ENCODE results near the gene CNN2.

DNA sequence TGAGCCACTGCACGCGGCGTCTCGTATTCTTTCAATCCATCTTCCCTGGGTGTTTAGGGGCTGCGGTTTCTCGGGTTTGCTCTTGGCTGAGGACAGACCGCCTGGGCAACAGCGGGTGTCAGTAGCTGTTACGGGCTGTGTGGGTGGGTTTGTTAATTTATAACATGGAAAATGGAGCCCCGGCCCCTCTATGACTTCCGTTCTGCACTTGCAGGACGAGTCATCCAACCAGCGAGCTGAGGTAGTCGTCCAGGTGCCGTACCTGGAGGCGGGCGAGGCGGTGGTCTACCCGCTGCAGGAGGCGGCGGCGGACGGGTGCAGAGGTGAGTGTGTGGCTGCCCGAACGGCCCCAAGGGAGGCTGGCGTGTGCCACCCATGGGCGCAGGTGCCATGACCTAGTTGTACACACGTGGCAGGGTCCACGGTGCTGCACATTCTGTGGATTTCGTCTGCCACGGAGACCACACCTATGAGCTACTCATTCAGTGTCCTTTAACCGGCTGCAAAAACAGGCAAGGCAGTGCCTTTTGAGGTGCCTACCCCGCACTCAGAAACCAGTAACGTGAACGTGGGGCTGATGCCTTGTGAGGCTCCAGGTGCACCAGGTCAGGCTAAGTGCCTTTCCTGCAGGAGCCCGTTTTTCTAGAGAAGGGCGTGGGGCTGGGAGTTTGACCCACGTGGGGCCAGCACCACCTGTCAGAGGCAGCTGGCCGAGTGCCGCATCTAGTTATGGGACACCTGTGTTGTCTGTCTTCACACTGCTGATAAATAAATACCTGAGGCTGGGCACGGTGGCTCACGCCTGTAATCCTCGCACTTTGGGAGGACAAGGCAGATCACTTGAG, 57.8 kb downstream of the CNN2 start:
- TF ChIP-seq GATA2 (IDR thresholded peaks at IDR 0.05; ENCODE audit: low read depth, low read length) = no peak
- TF ChIP-seq GATA3 (IDR thresholded peaks at IDR 0.05; ENCODE audit: low read depth, low read length) = no peak
